NCI-H2196 (cell line): ENCODE results near the gene CDH13.

ENCODE experiments used
- DNase-seq: peaks from one replicate; lab custom pipeline; 2025; ENCODE audit not compliant: unreplicated experiment; lab: John Stamatoyannopoulos, UW

The CDH13 gene

DNA sequence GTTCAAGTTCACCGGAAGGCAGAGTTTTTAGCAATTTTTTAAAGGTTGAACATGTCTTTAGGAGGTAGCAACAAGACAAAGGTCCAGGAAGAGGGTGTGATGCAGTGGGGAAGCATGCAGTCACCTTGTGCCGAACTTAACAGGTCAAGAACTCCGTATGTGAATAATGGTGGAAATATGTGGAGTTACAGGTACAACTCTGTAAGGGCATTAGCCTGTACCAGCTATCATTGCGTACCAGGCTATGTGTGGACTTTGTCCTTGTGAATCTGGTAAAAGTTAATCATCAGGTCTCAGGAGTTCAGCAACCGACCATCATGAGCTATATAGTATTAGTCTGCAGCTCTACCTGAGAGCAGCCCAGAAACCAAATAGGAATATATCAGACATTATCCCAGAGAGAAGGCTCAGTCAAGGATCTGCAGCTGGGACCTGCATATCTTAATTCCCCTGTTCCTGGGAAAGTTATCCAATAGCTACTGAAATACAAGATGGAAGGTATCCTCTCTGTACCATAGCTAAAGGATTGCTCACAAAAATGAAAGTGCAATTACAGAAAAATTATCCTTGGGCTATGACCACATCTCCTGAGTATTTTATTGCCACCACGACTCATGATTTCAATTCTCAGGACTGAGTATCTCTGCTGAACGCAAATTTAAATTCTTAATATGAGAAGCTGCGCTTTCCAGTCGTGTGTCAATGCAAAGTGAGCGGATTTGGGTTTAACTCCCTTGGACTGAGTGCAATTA lies 469.3 kb downstream of the CDH13 start:
- DNase-seq: no peak

DNA sequence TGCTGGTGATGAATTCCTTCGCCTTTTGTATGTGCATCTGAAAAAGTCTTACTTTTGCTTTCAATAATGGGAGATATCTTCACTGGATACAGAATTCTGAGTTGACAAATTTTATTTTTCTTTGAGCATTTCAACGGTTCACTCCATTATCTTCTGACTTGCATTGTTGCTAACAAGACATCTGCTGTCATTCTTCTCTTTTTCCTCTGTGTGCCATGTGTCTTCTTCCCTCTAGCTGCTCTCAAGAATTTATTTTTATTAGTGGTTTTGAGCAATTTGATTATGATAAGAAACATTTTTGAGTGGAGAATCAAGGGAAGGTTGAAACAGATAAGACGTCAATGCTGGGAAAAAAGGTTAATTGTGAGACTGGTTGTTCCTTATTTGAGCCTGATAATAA lies 471.8 kb downstream of the CDH13 start:
- no peak for DNase-seq

DNA sequence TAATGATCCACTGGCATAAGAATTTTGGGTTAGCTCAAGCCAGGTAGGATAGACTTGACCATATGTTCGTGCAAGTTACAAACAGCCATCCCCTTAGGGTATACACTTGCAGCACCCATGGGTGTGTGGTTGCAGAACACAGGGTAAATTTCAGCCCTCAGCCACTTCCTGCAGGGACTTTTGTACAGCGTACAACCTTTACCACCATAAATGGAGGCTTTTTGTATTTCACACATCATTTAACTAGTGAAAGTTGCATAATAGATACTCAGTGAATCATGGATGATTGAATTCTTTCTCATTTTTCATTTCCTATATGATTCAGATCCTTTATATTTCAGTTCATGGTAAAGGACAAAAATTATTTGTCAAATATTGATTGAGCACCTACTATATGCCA lies 473.9 kb downstream of the CDH13 start:
- DNase-seq: no peak

DNA sequence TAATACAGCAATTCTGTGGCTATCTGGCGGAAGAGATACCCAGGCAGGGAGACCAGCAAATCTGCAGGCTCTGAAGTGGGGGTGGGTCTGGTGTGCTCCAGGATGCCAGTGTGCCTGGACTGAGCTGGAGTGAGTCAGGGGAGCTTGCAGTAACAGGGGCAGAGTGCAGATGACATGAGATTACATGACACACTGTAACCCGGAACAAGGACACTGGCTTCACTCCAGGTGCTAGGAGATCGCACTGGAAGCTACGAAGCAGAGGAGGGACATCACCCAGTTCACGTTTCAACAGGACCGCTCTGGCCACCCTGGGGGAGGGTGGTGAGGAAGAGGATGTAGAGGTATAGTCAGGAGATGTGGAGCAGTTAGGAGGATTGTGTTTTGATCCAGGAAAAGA lies 475.6 kb downstream of the CDH13 start:
- no peak for DNase-seq

DNA sequence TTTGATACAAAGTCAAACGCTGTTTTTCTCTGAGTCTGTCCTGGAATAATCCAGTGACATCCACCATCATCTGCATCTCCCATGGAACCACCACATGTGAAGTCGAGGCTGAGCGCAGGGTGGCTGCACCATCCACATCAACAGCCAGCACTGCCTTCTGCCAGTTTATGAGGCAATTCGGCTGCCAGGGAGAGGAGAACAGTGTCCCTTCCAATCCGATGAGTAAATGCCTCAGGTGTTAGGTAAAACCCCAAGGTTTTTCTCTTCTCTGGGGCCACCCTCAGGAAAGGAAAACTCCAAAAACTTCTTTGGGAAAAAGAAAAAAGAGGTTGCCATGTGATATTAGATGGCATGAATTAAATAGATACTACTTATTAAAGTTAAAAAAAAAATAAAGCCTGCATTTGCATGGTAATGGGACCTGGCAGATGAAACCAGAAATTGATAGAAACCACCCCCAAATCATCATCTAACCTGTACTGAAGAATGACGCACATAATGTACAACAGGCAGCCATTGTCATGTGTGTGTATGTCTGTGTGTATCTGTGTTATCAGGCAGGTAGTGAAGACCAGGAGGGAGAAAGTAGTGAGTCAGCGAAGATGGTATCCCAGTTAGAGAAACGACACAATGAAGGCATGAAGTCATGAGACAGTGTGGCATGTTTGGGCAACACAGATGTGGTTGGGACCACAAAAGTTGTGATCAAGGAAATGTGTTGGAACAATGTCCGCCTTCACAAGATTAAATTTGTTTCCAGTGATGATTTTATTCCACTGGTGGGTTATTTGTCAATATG lies 478.7 kb downstream of the CDH13 start:
- DNase-seq: no peak

DNA sequence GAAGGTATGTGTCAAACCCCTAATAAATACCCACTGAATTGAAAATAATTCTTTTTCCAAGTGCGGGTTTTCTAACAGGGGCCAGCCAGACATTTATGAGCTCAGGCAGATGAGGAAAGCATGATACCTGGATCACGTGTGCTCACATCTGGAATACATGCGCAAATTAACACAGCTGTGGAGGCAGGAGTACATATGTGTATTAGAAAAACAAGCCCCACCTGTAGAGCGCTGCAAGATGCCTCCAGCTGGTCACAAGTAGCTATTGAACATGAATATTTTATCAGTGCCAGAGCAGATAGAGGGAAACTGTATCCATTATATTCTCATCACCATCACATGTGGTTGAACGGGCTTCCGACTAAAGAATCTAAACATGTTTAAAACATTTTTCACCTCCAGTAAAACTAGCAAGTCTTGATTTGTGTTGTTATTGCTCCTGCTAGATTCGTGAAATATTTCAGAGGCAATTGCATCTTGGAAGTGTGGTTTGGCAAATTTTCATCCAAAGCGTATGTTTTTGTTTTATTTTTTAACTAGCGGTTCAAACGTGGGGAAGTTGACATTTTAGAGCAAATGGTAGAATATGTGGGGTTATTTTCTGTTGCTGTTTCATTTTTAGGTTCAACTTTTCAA lies 482.8 kb downstream of the CDH13 start:
- no peak for DNase-seq

DNA sequence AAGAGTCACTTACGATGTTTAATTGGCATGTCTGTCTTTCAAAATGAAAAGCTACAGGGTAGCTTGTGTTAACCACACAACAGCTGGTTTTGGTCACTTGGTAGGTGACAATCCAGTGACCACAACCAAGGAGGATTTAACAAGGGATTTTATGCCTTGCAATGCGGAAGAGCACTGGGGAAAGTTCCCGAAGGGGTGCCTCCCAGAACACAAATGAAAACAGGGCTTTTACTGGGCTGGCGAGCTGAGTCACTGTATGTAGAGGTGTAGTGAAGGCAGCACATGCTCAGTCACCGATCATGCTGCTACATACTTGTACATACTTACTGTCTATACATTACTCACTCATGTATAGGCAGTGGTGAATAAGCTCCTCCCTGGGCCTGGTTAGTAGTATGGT lies 483.5 kb downstream of the CDH13 start:
- no peak for DNase-seq

DNA sequence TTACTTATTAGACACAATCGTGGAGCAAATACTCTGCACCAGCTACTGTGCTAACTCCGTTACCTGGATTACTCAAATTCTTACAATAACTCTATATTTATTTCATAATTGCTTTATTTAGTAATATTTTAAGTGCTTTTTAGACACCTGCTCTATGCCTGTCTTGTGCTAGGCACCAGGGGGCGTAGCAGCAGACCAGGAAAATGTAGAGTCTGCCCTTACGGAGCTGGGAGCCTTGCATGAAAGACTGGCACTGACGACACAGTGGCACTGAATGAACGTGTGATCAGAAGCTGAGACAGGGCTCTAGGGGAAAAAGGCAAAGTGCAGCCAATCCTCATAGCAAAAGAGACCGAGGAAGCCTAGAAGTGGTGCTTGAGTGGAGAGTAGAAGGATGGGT lies 486.5 kb downstream of the CDH13 start:
- DNase-seq: no peak

DNA sequence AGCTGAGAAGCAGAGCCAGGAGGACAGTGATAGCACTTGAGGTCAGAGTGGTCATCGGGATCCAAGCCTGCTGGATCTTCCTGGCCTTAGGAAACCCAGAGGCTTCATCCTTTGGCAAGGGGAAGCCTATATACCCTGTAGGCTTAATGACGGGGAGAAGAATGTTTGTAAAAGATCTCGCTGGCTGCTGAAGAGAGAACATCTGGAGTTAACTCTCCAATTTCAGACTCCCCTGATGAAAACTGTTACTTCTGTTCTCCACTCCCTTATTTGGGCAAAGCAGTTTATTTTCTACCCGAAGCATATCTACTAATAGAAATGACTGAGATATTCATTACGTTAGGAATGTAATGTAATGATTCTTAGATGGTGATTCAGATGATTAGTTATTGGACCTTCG lies 487.0 kb downstream of the CDH13 start:
- no peak for DNase-seq

DNA sequence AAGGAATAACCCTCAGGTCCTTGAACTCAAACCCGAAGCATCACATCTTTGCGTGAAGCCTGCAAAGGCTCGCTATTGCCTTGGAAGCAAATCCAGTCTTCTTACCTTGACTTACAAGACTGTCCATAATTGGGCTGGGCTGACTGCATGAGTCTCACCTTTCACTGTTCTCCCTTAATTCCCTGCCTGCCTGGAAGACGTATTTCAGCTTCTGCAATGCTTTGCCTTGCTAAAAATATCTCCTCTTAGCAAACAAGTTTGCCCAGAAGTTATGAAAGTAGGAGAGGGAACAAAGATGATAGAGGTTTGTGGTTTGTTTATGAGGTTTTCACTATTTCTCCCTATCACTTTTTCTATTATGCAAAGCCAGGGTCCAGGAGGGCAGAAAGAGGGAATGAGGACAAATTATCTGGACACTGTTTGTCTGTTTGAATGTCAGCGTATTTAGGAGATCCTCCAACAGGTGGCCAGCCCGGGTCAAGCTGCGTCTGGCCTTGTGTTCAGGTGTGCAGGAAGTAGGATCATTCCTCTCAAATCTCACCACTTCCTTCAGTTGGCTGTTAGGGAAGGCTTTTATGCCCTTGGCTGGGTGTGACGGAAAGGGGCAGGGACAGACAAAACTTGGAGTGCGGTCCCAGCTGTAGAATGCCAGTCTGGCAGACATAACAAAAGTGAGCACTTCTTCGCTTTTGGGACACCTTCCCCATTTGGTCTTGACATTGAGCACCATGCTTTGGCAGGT lies 488.9 kb downstream of the CDH13 start:
- DNase-seq: no peak

DNA sequence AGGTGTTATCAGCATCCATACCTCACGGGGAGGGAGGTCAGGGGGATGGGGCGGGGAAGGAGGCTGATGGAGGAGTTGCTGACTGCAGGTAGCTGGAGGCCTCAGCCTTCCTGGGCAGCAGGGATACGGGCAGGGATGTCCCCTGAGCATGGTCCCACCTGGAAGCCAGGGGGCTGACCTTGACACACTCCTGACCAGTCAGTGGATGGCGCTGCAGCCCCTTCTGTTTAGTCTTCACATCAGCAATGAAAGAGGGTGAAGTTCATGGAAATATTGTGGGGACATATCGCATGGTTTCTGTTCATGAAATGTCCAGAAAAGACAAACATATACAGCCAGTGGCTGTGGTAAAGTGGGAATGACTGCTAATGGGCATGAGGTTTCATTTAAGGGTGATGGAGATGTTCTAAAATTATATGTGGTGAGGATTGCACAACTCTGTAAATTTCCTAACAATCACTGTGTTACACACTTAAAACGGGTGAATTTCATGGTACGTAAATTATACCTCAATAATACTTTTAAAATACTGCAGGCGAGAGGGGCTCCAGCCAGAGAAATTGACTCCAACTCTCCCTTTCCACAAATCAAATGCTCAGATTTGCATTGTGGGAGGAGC lies 489.6 kb downstream of the CDH13 start:
- DNase-seq: no peak

DNA sequence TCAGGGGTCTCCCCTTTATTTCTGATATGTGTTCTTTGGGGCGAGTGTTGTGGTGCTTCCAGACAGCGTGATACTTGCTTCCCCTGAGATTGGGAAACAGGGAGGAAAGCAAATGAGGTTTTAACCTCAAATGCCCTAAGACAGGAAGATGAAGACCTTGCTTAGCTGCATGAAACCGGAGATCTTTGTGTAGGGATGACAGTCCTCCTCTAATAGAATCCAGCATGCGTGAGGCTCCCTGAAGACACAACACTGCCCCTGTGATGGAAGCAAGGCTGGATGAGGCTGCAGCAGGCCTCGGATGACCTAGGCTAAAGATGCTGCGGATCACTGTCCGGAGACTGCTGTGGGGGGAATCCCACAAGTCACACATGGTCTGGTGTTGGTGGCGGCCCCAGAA lies 491.0 kb downstream of the CDH13 start:
- DNase-seq: no peak

DNA sequence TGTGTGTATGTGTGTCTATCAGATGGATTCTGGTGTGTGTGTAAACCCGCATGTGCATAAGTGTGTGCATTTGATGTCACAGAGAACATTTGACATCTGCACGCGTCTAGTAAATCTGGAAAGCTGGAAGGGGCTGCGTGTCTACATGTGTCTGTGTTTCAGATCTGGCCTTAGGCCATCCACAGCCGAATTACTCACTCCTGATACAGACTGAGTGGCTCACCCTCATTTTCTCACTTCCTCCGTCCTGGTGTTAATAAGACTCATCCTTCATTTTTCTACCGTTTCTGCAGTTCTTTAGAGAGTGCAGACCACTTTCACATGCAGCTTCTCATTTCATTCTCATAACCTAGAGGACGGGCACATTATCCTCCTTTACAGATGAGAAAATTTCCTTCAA lies 491.6 kb downstream of the CDH13 start:
- DNase-seq: no peak

DNA sequence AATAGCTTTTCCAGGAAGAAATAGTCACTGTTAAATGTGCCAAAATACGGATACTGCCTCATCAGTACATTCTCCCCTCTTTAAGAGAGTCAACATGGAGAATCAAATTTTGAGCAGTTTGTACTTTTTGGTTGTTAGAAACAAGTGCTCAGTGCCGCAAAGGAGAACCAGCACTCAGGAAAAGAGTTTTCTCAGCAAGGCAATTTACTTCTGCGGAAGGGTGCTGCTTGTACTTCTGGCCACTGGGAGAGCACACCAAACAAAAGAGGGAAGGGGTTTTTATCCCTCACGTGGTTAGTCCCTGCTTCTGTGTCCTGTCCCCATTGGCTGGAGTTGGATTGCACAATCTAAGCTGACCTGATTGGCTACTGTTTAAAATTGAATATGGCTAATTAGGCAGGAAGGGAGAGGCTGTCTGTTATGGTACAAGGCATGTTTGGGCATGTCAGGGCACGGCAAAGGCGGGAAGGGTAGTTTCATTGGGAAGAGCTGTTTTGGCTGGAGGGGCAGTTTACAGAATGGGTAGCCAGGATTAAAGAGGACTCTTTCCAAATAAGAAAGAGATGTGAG lies 499.3 kb downstream of the CDH13 start:
- no peak for DNase-seq

DNA sequence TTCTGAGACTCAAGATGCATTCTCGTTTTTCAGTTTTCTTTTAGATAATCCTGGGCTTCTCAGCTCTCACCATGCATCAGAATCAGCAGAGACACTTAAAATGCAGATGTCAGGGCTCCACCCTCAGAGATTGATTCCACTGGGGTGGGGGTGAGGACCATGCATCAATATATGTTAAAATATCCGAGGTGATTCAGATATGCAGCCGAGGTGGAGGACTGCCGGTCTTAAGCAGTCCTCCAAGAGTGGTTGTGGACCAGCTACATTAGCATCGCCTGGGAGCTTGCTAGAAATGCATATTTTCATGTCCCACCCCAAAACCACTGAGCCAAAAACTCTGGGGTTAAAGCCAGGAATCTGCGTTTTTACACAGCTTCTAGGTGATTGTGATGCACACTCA lies 501.3 kb downstream of the CDH13 start:
- DNase-seq: no peak

DNA sequence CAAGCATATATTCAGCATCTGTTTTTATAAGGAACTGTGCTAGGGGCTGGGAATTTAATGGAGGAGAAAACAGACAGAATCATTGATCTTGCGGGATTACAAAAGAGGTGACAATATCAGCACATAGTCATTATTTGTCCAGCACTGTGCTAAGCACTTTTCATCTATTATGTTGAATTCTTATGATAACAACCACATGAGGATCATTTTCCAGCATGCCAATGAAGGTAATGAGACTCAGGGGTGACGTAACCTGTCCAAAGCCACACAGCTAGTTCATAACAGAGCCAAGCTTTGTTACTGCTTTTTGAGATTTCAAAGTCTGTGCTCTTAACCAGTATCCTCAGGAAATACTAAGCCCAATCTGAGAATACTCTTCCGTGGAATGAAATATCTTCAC lies 503.3 kb downstream of the CDH13 start:
- no peak for DNase-seq

DNA sequence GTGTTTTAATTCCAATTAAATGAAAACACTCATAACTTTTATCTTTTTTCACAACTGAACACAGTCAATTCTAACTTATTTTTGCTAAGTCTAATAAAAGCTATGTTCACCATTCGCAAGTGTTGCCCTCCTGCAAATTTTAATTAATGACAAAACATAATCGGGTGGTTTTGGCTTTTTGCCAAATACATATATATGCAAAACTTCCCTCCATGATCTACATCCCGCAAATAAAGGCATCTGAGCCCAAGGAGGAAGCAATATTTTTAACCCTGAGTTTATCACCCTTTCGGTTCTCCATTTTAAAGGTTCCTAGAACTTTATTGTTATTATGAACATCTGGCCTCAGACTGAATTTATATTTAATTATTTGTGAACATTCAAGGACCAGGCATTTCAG lies 507.9 kb downstream of the CDH13 start:
- no peak for DNase-seq

DNA sequence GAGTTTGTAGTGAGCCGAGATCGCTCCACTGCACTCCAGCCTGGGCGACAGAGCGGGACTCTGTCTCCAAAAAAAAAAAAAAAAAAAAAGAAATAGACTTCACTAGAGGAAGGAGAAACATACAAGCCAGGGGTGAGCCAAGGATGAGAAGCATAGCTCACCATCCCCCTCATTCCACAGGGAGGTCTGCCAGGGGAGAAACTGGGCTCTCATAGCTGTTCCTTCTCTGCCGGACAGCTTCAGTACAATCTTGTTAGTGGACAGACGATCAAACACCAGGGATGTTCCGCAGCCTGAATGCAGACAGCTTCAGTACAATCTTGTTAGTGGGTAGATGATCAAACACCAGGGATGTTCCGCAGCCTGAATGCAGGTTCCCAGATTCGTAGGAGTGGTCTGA lies 509.6 kb downstream of the CDH13 start:
- no peak for DNase-seq

DNA sequence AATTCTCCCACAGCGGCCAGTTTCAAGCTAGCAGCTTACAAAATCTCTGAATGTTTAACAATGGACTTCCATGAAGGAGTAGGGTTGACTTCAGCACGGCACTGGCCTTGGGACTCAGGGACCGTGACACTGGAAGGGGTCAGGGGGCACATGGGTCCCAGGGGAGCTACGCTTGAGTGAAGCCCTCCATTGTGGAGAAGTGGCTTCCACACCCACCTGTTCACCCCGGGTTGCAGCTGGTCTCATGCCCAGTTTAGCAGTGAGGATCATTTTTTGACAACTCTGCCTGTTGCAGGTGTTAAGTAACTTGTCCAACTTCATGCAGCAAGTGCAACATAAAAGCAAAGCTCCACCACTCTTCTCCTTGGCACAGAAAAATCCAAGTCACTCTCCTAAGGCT lies 510.2 kb downstream of the CDH13 start:
- DNase-seq: no peak

DNA sequence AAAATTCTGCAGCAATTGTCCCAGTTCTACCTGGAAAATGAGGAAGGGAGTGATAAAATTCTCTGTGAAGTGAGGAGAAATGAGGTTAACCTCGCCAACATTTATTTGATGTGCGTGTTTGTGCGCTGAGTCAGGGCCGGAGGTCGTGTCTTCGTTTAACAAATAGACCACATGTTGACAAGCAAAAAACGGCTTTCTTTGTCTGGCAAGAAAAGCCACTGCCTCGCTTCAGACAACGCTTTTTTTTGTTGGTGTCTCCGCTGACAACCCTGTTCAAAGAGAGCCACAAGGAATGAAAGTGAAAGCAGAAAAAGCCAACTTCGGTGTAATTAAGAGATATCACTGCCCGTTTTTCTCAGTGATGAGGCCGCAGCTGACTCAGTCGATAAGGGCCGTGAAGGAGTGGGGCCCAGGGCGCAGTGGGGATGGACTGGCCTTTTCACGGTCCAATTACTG lies 510.6 kb downstream of the CDH13 start:
- DNase-seq: no peak

DNA sequence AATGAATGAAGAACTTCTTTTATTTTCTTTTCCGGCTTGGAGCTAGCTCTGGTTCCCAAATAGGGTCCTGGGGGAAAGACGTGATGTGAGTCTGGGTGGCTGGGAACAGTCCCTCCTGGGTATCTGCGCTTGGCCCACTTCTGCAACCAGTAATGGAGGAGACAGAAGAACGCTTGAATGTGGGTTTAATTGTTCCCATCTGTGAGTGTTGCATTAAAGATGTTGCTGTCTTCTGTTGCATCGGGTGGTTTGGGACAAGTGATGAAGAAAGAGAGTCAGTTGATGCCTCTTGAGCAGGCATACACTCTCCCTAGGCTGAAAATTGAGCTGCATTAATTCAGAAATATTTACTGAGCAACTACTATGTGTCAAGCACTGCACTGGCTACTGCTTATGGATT lies 511.1 kb downstream of the CDH13 start:
- no peak for DNase-seq
